NCI-H69 (cell line): ENCODE results near the gene MIGA1.
"Not testable (repeated sequence)": the region's sequence is repeated elsewhere in the genome, so short reads cannot be mapped to it uniquely, and the experiment has no call there.

ENCODE experiments used
- DNase-seq: peaks from one replicate; lab custom pipeline; 2025; lab: John Stamatoyannopoulos, UW

MIGA1 gene

DNA sequence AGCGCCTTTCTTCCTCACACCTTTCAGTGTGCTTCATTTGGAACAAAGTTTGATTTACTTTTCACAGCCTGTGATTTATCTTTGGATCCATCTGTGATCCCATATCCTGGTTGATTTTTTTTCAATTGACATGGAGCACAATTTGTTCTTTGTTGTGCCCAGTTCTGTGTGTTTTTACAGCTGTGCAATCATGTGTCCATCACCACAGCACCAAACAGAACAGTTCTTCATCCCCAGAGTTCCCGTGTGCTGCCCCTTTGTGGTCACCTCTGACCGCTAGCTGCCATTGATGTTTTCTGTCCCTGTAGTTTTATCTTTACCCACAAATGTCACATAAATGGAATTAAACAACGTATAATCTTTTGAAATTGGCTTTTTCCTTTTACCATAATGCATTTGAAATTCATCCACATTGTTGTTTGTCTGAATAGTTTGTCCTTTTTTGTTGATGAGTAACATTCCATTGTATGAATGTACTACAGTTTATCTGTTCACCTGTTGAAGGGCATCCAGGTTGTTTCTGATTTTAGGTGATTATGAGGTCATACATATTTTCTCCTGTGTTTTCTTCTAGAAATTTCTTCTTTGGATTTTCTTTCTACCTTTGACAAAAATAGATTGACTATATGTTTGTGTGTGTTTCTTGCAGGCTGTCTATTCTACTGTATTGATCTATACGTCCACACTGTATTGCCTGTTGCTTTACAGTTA lies 17.4 kb downstream of the MIGA1 start:
- DNase-seq = no peak

DNA sequence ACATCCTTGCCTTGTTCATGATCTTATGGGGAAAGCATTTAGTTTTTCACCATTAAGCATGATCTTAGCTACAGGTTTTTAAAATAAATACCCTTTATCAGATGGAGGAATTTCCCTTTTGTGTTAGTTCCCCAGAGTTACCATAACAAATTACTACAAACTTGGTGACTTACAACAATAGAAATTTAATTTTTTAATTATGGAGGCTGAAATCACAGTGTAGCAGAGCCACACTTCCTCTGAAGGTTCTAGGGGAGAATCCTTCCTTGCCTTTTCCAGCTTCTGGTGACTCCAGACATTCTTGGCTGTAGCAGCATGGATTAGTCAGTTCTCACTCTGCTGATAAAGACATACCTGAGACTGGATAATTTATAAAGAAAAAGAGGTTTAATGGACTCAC lies 18.5 kb downstream of the MIGA1 start:
- DNase-seq = no peak

DNA sequence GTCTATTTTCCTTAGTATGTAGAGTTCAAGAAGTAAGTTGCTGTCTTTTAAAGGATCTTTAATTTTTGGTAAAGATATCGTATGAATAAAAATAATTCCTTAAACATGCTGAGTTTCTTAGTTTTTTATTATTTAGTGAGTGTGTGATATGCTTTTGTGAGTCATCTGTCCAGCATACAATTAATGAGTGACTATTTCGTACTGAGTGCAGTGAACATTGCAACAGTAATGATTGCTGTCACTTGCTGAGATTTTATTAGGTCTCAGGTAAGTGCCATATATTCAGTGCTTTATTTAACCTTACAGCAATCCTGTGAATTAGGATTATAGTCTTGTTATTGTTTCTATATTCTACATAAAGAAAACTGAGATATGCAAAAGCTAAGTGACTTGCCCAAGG lies 22.6 kb downstream of the MIGA1 start:
- no peak for DNase-seq

DNA sequence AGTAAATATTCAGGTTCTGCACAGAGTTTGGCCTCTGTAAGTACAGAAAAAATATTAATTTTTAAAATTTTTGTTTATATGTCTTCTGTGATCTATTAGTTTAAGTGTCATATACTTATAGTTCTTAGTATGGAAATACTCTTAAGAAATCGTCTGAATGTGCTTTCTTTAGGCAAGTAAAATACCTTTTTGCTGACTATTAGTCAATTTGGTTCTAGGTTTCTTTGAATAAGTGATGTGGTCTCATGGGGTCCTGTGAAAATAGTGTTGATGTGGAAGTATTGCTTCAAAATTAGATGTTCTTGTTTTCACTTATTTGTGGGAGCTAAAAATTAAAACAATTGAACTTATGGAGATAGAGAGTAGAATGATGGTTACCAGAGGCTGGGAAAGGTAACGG lies 23.9 kb downstream of the MIGA1 start:
- no peak for DNase-seq

DNA sequence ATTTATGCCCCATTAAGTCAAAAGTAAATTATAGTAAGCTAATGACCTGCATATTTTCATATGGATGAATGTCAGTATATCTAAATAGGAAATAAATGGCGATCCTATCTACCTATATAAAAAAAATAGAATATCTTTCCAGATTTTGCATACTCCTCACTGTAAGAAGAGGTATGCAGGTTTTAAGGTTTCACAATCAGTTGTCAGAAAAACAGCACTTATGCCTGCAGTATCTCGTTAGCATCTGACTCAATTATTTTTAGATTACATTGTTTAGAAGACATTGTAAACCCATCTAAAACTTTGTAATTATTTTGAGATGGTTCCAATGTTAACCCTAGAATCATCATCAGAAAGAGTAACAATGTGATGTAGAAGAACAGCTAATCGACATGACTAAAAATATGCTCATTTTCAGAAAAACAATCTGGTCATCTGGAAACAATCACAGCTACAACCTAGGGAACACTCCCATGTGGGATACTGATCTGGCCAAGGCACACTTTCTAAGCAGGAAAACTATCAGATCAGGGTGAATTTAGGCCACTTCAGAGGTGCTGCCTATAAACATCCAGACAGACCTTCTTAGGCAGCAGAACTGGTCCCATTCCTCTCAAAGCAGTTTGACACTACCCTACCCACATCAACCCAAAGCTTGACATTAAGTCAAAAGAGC lies 30.5 kb downstream of the MIGA1 start:
- DNase-seq = not testable (repeated sequence)

DNA sequence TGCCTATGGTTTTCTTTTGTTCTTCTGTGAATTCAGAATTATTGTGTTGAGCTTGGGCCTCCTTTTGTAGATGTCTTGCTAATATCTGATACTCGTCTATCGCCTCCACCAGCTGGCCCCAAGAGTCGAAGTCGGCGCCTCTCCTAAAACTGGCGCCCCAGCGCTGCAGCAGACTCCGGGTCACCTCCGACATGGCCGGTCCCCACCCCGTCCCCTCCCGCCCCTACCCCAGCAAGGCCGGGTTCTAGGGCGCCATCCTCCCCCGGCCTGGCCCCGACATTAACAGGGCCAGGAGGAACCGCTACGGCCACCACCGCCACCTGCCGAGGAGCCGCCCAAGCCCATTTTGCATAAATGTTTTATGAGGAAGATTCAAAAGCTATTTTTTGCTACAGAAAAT lies 32.1 kb downstream of the MIGA1 start:
- not testable (repeated sequence) for DNase-seq

DNA sequence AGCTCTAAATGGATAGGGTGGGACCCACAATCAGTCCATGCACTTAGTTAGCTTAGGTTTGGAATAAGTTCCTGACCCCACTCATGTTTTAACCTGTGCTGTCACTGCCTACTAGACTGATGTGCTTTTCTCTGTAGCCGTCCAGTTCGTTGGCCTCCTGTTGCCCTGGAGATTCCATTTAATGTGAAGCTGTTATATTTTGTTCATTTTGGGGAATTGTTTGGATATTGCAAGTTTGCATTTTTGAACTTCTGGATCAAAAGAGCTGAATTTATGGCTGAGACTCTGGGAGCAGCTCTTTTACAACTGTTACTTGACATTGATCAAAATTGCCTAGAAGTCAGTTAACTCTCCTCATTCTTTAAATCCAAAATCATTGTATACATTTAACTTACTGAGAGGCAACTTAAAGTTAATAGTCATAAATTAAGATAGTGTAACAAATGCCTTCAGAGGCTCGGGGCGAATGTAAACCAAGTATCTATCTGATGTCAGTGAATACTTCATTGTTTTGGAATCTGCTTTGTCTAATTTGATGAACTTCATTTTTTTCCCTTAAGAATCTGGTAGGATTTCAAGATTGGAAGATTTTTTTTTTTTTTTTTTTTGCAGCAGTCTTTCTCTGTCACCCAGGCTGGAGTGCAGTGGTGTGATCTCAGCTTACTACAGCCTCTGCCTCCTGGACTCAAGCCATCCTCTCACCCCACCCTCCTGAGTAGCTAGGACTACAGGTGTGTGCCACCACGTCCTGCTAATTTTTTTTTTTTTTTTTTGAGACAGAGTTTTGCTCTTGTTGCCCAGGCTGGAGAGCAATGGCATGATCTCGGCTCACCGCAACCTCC lies 38.1 kb downstream of the MIGA1 start:
- no peak for DNase-seq

DNA sequence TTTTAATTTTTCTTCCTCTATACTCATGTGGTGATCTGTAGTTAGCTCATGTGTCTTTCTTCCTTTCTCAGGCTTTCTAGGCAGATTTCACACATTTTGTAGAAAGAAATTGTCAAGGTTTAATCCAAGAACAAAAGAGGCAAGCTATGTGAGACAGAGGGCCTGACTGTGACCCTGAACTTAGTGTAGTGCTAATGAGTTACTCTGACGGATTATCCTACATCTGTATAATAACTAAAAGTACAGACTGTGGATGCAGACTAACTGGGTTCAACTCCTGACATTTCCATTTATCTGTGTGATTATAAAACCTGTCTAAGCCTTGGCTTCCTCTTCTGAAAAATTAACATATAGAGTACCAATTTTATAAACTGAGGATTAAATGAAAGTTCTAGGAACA lies 40.7 kb downstream of the MIGA1 start:
- no peak for DNase-seq

DNA sequence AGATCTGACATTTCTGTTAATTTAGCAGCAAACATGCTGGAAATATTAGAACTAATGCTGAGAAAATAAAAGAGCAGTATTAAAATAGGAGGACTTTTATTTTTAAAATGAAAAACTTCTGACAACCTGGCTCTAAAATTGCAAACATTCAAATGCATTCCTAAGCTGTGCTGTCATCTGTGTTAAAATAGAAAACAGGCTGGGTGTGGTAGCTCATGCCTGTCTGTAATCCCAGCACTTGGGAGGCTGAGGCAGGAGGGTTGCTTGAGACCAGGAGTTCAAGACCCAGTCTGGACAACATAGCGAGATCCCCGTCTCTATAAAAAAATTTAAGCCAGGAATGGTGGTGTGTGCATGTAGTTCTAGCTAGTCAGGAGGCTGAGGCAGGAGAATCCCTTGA lies 44.6 kb downstream of the MIGA1 start:
- no peak for DNase-seq

DNA sequence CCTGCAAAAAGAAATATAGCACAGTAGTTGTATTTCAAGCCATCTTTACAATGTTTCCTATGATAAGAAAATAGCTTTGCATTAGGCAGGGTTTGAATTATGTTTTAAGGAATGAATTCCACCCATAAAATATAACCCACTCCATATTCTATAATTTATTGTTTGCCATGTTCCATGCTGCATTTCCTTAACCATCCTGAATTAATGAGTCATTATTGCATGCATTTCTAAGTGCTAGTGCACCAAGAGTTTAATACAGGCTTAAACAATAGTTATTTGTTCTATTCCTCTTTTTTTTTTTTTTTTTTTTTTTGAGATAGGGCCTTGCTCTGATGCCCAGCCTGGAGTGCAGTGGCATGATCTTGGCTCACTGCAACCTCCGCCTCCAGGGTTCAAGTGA lies 45.2 kb downstream of the MIGA1 start:
- no peak for DNase-seq

DNA sequence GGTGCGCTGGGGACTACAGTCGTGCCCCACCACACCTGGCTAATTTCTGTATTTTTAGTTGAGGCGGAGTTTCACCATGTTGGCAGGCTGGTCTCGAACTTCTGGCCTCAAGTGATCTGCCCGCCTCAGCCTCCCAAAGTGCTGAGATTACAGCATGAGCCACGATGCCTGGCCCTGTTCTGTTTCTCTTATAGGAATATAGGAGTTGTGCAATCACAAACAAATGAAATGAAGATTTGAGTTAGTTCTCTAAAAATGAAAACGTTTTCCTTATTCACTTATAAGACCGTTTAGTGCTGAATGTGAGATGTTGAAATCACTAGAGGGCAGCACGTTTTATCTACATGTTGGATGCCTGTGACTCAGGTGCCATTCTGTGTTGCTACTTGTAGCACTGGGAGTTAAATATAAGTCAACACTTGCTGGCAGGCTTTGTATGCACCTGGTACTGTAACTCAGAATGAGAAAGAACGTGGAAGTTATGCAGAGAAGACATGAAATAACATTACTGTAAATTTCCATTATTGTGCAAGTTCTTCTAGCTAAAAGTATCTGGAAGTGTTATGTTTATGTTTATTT lies 45.8 kb downstream of the MIGA1 start:
- peak; percentile 52 for DNase-seq

DNA sequence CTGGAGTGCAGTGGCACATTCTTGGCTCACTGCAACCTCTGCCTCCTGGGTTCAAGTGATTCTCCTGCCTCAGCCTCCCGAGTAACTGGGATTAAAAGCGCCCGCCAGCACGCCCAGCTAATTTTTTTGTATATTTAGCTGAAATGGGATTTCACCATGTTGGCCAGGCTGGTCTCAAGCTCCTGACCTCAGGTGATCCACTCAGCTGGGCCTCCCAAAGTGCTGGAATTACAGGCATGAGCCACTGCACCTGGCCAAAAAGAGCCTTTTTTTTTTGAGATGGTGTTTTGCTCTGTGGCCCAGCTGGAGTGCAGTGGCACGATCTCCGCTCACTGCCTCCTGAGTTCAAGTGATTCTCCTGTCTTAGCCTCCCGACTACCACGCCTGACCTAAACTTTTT lies 47.4 kb downstream of the MIGA1 start:
- not testable (repeated sequence) for DNase-seq

DNA sequence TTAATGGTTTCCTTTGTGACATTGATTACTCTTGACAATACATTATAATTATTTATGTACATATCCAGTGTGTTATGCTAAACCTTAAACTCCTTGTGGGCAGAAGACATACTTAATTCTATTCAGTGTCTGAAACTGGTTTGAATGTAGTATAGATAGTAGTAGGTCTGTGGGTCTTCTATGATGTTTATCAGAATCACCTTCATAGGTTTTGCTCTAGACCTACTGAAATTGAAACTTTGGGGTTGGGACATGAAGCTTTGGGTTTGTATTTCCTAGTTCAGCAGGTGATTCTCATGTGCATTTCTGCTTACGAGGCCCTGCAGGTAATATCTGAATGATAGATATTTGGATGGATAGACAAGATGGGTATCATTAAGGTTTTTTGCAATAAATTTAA lies 48.6 kb downstream of the MIGA1 start:
- DNase-seq = no peak

DNA sequence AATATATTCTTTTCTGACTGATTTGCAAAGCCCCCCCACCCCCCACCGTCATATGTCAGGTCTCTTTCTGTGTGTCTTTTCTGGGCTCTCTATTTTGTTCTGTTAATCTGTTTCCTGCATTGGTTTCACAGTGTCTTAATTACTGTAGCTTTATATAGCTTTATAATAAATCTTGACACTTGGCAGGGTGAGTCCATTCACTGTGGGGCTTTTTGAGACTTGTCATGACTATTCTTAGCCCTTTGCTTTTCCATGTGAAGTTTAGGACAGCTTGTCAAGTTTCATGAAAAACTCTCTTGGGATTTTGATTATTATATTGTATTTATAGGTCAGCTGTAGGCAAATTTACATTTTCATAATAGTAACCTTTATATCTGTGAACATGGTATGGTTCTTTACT lies 50.4 kb downstream of the MIGA1 start:
- no peak for DNase-seq

DNA sequence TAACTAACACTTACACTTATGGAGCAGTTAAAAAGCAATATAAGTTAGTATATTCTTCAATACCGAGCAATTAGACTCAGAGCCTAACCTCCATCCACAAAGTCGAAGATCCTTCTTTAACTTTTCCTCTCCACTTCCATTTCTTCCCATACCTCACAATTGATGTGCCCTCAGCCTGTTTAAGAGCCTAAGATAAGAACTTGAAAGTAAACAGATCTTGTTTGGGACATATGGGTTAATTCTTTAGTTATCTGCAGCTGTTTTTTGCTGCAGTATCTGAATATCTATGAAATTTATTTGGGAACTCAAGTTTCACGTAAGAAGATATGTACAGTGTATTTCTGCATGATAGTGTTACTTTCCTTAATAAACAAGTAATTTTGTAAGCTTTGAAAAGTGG lies 51.5 kb downstream of the MIGA1 start:
- no peak for DNase-seq

DNA sequence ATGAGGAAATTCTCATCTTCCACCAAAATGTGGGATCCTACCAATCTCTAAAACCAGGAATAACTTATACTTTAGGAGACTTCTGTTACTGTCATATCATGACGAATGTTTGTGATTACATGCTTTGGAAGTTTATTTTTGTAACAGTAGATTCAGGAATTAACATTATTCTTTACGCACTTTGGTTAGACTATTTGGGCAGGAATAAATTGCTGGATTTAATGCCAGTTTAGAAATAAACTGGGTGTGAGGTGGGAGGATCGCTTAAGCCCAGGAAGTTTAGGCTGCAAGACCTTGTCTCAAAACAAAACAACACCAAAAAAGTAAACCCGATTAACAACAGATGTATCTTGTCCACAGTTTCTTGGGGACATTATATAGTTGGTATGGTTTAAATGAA lies 52.1 kb downstream of the MIGA1 start:
- no peak for DNase-seq

DNA sequence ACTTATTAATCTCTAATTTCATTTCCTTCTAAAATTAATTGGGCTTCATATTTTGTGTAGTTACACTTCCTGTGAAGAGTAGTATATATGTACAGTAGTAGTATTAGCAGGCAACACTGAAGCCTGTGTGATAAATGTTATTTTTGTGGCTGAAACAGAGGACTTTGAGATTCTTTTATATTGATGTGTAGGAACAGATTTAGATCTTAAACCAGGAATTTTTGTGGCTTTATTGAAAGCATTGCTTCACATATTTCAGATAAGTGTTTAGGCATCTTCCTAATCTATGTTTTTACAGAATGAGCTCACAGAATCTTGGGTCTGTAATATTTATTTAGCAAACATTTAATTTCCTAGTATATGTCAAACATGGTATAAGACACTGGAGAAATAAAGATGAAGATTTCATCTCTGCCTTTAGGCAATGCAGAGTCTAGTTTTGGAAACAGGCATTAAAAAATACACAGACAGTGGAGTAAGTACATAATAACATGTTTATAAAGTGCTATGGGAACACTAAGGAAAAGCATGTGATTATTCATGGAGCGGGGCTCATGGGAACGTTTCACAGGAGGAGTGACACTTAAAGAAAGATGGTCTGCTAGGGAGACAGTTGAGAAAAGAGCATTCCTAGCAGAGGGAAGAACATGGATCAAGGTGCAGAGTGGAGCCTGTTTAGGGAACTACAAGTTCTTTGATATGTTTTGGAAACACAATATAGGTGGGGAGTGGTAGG lies 52.7 kb downstream of the MIGA1 start:
- peak; percentile 2 for DNase-seq

DNA sequence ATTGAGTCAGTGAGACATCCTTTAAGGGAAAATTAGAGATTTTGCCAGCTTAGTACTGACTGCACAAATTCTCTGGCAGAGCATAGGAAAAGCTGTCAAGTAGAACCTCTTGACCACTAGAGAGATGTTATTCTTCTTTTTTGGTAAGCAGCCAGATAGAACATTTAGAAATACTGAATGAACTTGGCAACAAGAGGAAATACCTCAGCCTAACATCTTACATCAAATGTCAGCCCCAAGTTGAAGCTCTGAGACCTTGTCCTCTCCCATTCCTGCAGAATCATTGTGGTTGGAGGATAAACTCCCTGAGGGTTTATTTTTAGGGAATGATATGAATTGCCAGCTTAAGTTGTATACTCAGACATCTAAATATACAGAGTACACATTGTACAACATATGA lies 53.5 kb downstream of the MIGA1 start:
- DNase-seq = no peak

DNA sequence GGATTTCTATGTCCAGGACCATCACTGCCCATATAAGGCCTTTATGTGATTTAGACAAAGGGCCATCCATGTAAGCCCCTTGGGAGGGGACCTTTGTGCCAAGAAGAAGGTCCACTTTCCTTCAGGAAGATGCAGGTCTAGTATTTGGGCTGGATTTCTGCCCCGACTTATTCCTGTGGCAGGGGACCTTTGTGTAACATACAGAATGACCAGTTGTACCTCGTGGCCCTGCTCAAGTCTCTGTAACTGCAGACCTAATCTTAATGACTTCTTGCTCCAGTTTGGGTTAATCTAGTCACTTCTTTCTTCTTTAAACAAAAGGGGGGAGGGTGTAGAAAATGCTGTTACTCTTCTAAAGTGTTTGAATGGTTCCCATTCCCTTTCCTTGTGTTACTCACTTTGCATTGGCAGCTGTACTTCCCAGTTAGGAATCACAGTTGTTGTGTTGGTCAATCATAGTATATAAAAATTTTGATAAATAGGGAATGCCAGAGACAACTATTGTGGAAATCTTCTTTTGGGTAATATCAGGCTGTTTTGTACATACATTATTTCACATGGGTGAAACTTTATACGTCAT lies 54.2 kb downstream of the MIGA1 start:
- DNase-seq = no peak

DNA sequence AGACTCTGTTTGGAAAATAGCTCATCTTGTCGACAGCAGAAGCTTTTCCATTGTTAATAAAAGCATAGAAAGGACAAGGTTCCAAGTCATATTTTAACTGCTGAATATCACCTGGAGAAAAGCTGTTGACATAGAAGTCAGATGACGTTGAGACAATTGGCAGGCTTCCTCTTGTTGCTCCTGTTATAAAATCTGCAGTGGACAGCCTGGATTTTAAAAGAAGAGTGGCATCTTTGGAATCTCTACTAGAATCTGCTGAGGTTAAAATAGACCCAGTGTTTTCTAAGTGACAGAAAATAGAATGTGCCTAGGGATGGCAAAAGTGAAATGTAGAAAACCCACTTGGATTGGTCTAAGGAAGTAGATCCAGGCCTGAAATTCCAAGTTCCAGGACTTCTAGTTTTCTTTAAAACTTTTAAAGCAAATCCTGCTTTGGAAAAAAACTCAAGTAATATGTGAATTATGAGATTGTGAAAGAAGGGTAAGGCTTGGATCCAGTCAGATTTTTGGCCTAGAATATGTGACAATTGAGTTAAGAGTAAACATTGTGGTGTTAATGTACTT lies 55.4 kb downstream of the MIGA1 start:
- DNase-seq = peak; percentile 54

DNA sequence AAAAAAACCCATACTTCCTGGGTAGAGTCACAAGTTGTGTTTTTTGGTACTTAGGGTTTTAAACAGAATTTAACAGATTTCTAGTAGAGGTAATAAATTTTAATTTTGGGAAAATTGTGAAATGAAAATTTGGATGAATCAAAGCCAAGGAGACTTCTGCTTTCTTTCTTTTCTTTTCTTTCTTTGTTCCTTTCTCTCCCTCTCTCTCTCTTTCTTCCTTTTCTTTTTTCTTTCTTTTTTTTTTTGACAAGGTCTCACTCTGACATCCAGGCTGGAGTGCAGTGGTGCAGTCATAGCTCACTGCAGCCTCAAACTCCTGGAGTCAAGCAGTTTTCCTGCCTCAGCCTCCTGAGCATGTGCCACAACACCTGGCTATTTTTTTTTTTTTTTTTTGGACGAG lies 62.1 kb downstream of the MIGA1 start:
- no peak for DNase-seq
